SU-DHL-6 (cell line): ENCODE results near the gene PSMA5.

ENCODE experiments used
- H2AFZ ChIP-seq: fragments of 200-600 bp; sonication (generic); 2 replicates; pipeline ENCODE4 v1.6.1; 2014; ENCODE audit warnings: low read depth, mild to moderate bottlenecking, moderate library complexity, mixed read lengths, antibody characterized with exemption, low read length; ENCODE audit not compliant: severe bottlenecking
- H3F3A ChIP-seq: fragments of 200-600 bp; shearing (Covaris generic); 2 replicates; pipeline ENCODE4 v1.6.0; 2016; ENCODE audit warnings: antibody characterized with exemption, mild to moderate bottlenecking; ENCODE audit not compliant: insufficient read depth
- H3K27ac ChIP-seq: fragments of 200-600 bp; sonication (generic); 2 replicates; pipeline ENCODE4 v1.5.1; 2016; ENCODE audit warnings: low read depth, mild to moderate bottlenecking, low read length, moderate library complexity, mixed read lengths
- H3K27me3 ChIP-seq: fragments of 200-600 bp; sonication (generic), shearing (Covaris generic); 2 replicates; pipeline ENCODE4 v1.6.0; 2014; ENCODE audit warnings: mild to moderate bottlenecking, low read length
- H3K36me3 ChIP-seq: fragments of 200-600 bp; sonication (generic); 2 replicates; pipeline ENCODE4 v1.6.1; 2014; ENCODE audit warnings: mild to moderate bottlenecking, low read length, mixed read lengths
- H3K4me2 ChIP-seq: fragments of 300-600, 200-600 bp; shearing (Covaris generic), sonication (generic); 2 replicates; pipeline ENCODE4 v1.6.0; 2014; ENCODE audit warnings: low read length, low read depth, mild to moderate bottlenecking; ENCODE audit not compliant: poor library complexity, severe bottlenecking
- H3K4me3 ChIP-seq: fragments of 200-600 bp; sonication (generic); 2 replicates; pipeline ENCODE4 v1.5.1; 2014; ENCODE audit warnings: antibody characterized with exemption, low read length, mild to moderate bottlenecking, mixed read lengths; ENCODE audit not compliant: insufficient read depth, poor library complexity, severe bottlenecking
- H3K79me2 ChIP-seq: fragments of 200-600 bp; sonication (generic); 2 replicates; pipeline ENCODE4 v1.6.1; 2014; ENCODE audit warnings: mild to moderate bottlenecking, low read length, moderate library complexity; ENCODE audit not compliant: insufficient read depth
- H3K9ac ChIP-seq: fragments of 200-600 bp; sonication (generic); 2 replicates; pipeline ENCODE4 v1.7.0; 2014; ENCODE audit warnings: mild to moderate bottlenecking, low read length
- H3K9me2 ChIP-seq: fragments of 200-600 bp; sonication (generic); replicated peaks from 2 replicates; pipeline ENCODE4 v1.6.1; 2014; ENCODE audit warnings: low read length; ENCODE audit not compliant: insufficient read depth
- H3K9me3 ChIP-seq: fragments of 200-600 bp; sonication (generic); 2 replicates; pipeline ENCODE4 v1.6.1; 2014; ENCODE audit warnings: low read length, mixed read lengths; ENCODE audit not compliant: insufficient read depth
- H4K20me1 ChIP-seq: fragments of 200-600 bp; sonication (generic); 2 replicates; pipeline ENCODE4 v1.6.1; 2014; ENCODE audit warnings: low read depth, mild to moderate bottlenecking, antibody characterized with exemption, low read length, moderate library complexity, mixed read lengths
- EZH2phosphoT487 ChIP-seq: fragments of 200-600 bp; sonication (generic), shearing (Covaris generic); conservative IDR thresholded peaks from 2 replicates; pipeline ENCODE4 v1.6.1; 2018; ENCODE audit warnings: mild to moderate bottlenecking, antibody characterized with exemption, low read length, moderate library complexity, mixed read lengths
- TF ChIP-seq, protein P1 (sequence below): fragments of 200-600 bp; sonication (generic); IDR thresholded peaks from one replicate; pipeline ENCODE4 v1.5.1; 2017; ENCODE audit warnings: antibody characterized with exemption, mild to moderate bottlenecking, low read length, moderate library complexity; ENCODE audit not compliant: insufficient read depth, poor library complexity, severe bottlenecking

Gene PSMA5

DNA sequence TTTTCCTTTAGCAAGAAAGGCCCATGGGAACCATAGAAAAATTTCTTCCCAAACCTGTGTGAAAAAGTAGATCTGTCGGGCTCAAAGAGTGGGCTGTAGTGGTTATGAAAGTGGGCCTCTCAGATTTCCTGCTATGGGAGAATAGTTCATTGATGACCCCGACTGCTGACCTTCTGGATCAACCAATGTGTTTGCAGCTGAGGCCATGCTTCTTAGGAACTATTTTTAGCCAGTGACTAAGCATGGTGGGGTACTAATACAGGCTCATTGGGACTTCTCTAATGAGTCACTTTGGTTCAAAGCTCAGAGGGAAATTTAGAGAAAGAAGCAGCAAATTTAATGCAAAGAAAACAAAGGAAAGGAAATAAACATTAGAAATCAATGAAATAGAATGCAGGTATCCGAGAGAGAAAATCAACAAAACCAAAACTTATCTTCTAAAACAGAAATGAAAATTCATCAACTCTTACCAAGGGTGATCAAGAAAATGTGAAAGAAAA lies 12.6 kb upstream of the PSMA5 start:
- Histone ChIP-seq H3K9me3 (no peaks in the 10 kb centered on the region), H3F3A (no peaks in the 10 kb centered on the region), H3K9me2 (no peaks in the 10 kb centered on the region), H3K9ac (no peak overlapping the region), H3K27ac (no peak overlapping the region), H3K36me3 (no peaks in the 10 kb centered on the region), H2AFZ (no peak overlapping the region), H4K20me1 (no peaks in the 10 kb centered on the region), H3K4me3 (no peak overlapping the region), H3K27me3 (no peaks in the 10 kb centered on the region), H3K4me2 (no peak overlapping the region), H3K79me2 (no peaks in the 10 kb centered on the region)
- TF ChIP-seq EZH2phosphoT487: no peak
- TF ChIP-seq, protein P1, sequence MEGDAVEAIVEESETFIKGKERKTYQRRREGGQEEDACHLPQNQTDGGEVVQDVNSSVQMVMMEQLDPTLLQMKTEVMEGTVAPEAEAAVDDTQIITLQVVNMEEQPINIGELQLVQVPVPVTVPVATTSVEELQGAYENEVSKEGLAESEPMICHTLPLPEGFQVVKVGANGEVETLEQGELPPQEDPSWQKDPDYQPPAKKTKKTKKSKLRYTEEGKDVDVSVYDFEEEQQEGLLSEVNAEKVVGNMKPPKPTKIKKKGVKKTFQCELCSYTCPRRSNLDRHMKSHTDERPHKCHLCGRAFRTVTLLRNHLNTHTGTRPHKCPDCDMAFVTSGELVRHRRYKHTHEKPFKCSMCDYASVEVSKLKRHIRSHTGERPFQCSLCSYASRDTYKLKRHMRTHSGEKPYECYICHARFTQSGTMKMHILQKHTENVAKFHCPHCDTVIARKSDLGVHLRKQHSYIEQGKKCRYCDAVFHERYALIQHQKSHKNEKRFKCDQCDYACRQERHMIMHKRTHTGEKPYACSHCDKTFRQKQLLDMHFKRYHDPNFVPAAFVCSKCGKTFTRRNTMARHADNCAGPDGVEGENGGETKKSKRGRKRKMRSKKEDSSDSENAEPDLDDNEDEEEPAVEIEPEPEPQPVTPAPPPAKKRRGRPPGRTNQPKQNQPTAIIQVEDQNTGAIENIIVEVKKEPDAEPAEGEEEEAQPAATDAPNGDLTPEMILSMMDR: no peak

DNA sequence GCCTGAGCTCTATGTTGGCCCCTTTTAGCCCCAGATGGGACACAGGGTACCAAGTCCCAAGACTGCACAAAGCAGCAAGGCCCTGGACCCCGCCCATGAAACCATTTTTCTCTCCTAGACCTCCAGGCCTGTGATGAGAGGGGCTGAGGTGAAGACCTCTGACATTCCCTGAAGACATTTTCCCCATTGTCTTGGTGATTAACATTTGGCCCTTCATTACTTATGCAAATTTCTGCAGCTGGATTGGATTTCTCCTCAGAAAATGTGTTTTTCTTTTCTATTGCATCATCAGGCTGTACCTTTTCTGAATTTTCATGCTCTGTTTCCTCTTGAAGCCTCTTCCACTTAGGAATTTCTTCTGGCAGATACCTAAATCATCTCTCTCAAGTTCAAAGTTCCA lies 8.2 kb upstream of the PSMA5 start:
- Histone ChIP-seq H3K9me2 (no peaks in the 10 kb centered on the region), H3K9me3 (no peaks in the 10 kb centered on the region), H3K36me3 (no peaks in the 10 kb centered on the region), H3K9ac (no peak overlapping the region), H3K27me3 (no peaks in the 10 kb centered on the region), H3K4me2 (no peak overlapping the region), H3K27ac (no peak overlapping the region), H3K4me3 (no peak overlapping the region), H2AFZ (no peak overlapping the region), H3F3A (no peaks in the 10 kb centered on the region), H3K79me2 (no peaks in the 10 kb centered on the region), H4K20me1 (no peaks in the 10 kb centered on the region)
- TF ChIP-seq, protein P1: no peak
- TF ChIP-seq EZH2phosphoT487: no peak

DNA sequence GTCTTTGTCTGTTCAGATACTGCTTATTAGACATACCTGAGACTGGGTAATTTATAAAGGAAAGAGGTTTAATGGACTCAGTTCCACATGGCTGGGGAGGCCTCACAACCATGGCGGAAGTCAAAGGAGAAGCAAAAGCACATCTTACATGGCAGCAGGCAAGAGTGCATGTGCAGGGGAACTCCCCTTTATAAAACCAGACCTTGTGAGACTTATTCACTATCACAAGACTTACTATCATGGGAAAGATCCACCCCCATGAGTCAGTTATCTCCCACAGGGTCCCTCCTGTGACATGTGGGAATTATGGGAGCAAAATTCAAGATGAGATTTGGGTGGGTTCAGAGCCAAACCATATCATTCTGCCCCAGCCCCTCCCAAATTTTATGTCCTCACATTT lies 7.1 kb upstream of the PSMA5 start:
- TF ChIP-seq EZH2phosphoT487: no peak
- TF ChIP-seq, protein P1: no peak
- H2AFZ ChIP-seq: no peak overlapping the region

More for the DNA sequence above, 7.1 kb upstream of the PSMA5 start:
- Histone ChIP-seq H3K27me3 (no peaks in the 10 kb centered on the region), H3K4me3 (no peak overlapping the region), H4K20me1 (no peaks in the 10 kb centered on the region), H3K9me2 (no peaks in the 10 kb centered on the region), H3F3A (no peaks in the 10 kb centered on the region), H3K79me2 (no peaks in the 10 kb centered on the region), H3K9me3 (no peaks in the 10 kb centered on the region), H3K4me2 (no peak overlapping the region), H3K27ac (no peak overlapping the region), H3K9ac (no peak overlapping the region), H3K36me3 (no peaks in the 10 kb centered on the region)
